Smooth muscle cell (in vitro differentiated cells): ENCODE data around the gene SLC25A25. TPM values are rescaled to one million over a fixed set of nuclear protein-coding genes. Genes with fewer than 3 reads are reported as not detected.
A peak's percentile ranks its signal among the peaks of the same experiment; 100 is the strongest.

Source experiments
- DNase-seq: peaks from one replicate; lab custom pipeline; 2025; ENCODE audit not compliant: unreplicated experiment; lab: John Stamatoyannopoulos, UW
- H2AFZ ChIP-seq: fragments of 200-600 bp; sonication (generic); 2 replicates; pipeline ENCODE4 v1.6.0; 2016; ENCODE audit warnings: antibody characterized with exemption, low read depth, mild to moderate bottlenecking
- H3F3A ChIP-seq: fragments of 200-600 bp; sonication (generic); 2 replicates; pipeline ENCODE4 v1.6.0; 2017; ENCODE audit warnings: antibody characterized with exemption, low read depth
- H3K27ac ChIP-seq: fragments of 200-600 bp; sonication (generic); 2 replicates; pipeline ENCODE4 v1.5.1; 2016; ENCODE audit warnings: low read depth, mild to moderate bottlenecking
- H3K27me3 ChIP-seq: fragments of 200-600 bp; sonication (generic); 2 replicates; pipeline ENCODE4 v1.6.1; 2016; ENCODE audit warnings: low read depth, mild to moderate bottlenecking
- H3K36me3 ChIP-seq: fragments of 200-600 bp; sonication (generic); 2 replicates; pipeline ENCODE4 v1.5.1; 2016; ENCODE audit warnings: low read depth
- H3K4me1 ChIP-seq: fragments of 200-600 bp; sonication (generic); 2 replicates; pipeline ENCODE4 v1.5.1; 2016; ENCODE audit warnings: low read depth
- H3K4me2 ChIP-seq: fragments of 200-600 bp; sonication (generic); 2 replicates; pipeline ENCODE4 v1.6.0; 2016; ENCODE audit warnings: mild to moderate bottlenecking
- H3K4me3 ChIP-seq: fragments of 200-600 bp; sonication (generic); 2 replicates; pipeline ENCODE4 v1.5.1; 2016; ENCODE audit warnings: mild to moderate bottlenecking
- H3K79me2 ChIP-seq: fragments of 200-600 bp; sonication (generic); 2 replicates; pipeline ENCODE4 v1.6.0; 2016; ENCODE audit warnings: low read depth, mild to moderate bottlenecking
- H3K9ac ChIP-seq: fragments of 200-600 bp; sonication (generic); 2 replicates; pipeline ENCODE4 v1.6.0; 2016; ENCODE audit warnings: low read depth
- H3K9me3 ChIP-seq: fragments of 200-600 bp; sonication (generic); replicated peaks from 2 replicates; pipeline ENCODE4 v1.5.1; 2016; ENCODE audit warnings: low read depth
- H4K20me1 ChIP-seq: fragments of 200-600 bp; sonication (generic); 2 replicates; pipeline ENCODE4 v1.6.0; 2016; ENCODE audit warnings: low read depth
- WGBS: methylation state at CpG from one replicate; pipeline ENCODE4 v1.1.7; 2016; ENCODE audit warnings: low lambda C conversion rate; 5-methylcytosine and 5-hydroxymethylcytosine counted together
- polyA plus RNA-seq: library from polyadenylated mRNA; unstranded; fragments of >200 nt; fragmentation: Nextera tagmentation; extraction: Ambion mirVana; gene quantifications from 2 replicates; pipeline ENCODE4 v1.2.1, GENCODE V29; 2016
- total RNA-seq: library from RNA; depleted of rRNA; stranded (reverse); fragments of >200 nt; gene quantifications from 2 replicates; pipeline ENCODE4 v1.2.3, GENCODE V29; 2014
- TF ChIP-seq, protein P1 (sequence below): fragments of 200-600 bp; sonication (generic); IDR thresholded peaks from 2 replicates; pipeline ENCODE4 v1.5.1; 2017; ENCODE audit warnings: borderline replicate concordance, mild to moderate bottlenecking, antibody characterized with exemption; ENCODE audit not compliant: insufficient read depth, poor library complexity, severe bottlenecking

SLC25A25 gene
- total and polyA plus RNA-seq, 2 experiments from 2014 or later: 15.7 to 20.5 TPM

DNA sequence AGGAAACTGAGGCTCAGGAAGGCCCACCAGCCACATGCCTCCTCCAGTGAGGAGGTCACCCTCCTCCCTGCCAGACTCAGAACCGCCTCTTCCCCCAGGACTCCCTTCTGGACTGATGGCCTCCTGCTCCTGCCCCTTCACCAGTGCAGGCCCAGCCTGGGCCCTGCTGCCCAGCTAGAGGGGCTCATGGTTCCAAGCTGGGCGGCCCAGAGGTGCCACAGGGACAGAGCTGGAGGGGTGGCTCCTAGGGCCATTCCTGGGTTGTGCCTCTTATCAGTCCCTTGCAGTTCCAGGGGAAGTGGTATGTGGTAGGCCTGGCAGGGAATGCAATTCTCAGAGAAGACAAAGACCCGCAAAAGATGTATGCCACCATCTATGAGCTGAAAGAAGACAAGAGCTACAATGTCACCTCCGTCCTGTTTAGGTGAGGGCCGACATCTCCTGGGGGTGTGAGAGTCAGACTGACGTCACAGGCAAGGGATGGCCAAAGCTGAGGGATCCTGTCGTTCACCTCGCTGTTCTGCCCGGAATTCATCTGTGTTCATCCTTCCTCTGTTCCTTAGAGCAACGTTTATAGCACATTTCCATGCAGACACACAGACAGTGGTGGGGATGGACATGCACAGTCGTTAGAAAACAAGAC is 82.0 kb downstream of the SLC25A25 start:
- no peaks in the 10 kb centered on the region for H4K20me1 ChIP-seq
- H3K9ac ChIP-seq: no peak overlapping the region
- WGBS: 80% methylated on average over 11 of the region's 11 CpGs
- no peak overlapping the region for H2AFZ ChIP-seq
- no peaks in the 10 kb centered on the region for H3F3A ChIP-seq
- no peaks in the 10 kb centered on the region for H3K27me3 ChIP-seq
- H3K4me3 ChIP-seq: no peak overlapping the region
- no peak overlapping the region for H3K4me2 ChIP-seq
- H3K36me3 ChIP-seq: no peaks in the 10 kb centered on the region
- TF ChIP-seq, protein P1, sequence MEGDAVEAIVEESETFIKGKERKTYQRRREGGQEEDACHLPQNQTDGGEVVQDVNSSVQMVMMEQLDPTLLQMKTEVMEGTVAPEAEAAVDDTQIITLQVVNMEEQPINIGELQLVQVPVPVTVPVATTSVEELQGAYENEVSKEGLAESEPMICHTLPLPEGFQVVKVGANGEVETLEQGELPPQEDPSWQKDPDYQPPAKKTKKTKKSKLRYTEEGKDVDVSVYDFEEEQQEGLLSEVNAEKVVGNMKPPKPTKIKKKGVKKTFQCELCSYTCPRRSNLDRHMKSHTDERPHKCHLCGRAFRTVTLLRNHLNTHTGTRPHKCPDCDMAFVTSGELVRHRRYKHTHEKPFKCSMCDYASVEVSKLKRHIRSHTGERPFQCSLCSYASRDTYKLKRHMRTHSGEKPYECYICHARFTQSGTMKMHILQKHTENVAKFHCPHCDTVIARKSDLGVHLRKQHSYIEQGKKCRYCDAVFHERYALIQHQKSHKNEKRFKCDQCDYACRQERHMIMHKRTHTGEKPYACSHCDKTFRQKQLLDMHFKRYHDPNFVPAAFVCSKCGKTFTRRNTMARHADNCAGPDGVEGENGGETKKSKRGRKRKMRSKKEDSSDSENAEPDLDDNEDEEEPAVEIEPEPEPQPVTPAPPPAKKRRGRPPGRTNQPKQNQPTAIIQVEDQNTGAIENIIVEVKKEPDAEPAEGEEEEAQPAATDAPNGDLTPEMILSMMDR: no peak
- no peak overlapping the region for H3K27ac ChIP-seq
- H3K4me1 ChIP-seq: no peaks in the 10 kb centered on the region
- no peaks in the 10 kb centered on the region for H3K79me2 ChIP-seq
- H3K9me3 ChIP-seq: no peaks in the 10 kb centered on the region
- no peak for DNase-seq

DNA sequence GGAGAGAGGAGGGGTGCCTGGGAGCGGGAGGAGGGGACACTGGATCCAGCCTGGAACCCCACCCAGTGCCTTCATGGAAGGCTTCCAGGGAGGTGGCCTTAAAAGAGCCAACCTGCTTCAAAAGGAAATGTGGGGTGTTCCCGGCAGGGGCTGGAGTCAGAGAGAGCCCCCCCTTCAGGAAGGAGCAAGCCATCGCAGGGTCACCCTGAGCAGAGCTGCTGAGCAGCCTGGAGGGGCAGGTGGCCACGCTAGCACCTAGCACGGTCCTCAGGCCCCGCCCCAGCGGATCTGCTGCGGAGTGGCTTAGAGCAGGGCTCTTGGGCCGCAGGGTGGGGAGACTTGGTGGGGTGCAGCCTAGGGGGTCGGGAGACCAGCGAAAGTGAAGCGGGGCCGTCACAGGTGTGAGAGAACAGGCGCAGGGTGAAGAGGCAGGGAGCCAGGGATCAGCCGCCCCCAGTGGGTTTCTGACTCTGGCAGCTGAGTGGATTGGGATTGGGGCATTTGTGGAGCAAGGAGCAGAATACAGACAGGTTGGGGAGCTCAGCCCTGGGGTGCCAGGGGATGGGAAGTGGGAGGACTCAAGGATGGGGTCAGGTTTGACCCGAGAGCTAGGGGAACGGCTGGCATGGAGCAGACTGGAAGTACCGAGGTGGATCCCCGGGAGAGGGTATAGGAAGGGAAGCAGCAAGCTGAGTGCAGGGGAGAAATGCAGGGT is 82.7 kb downstream of the SLC25A25 start:
- Histone ChIP-seq H3K79me2 (no peaks in the 10 kb centered on the region), H2AFZ (no peak overlapping the region), H3K4me3 (no peak overlapping the region), H3K4me2 (no peak overlapping the region), H4K20me1 (no peaks in the 10 kb centered on the region), H3K9ac (no peak overlapping the region), H3K27me3 (no peaks in the 10 kb centered on the region), H3K36me3 (no peaks in the 10 kb centered on the region), H3K27ac (no peak overlapping the region), H3F3A (no peaks in the 10 kb centered on the region), H3K9me3 (no peaks in the 10 kb centered on the region), H3K4me1 (no peaks in the 10 kb centered on the region)
- TF ChIP-seq, protein P1: peak; percentile 9
- DNase-seq: no peak
- 68% methylated on average over 19 of the region's 19 CpGs for WGBS

DNA sequence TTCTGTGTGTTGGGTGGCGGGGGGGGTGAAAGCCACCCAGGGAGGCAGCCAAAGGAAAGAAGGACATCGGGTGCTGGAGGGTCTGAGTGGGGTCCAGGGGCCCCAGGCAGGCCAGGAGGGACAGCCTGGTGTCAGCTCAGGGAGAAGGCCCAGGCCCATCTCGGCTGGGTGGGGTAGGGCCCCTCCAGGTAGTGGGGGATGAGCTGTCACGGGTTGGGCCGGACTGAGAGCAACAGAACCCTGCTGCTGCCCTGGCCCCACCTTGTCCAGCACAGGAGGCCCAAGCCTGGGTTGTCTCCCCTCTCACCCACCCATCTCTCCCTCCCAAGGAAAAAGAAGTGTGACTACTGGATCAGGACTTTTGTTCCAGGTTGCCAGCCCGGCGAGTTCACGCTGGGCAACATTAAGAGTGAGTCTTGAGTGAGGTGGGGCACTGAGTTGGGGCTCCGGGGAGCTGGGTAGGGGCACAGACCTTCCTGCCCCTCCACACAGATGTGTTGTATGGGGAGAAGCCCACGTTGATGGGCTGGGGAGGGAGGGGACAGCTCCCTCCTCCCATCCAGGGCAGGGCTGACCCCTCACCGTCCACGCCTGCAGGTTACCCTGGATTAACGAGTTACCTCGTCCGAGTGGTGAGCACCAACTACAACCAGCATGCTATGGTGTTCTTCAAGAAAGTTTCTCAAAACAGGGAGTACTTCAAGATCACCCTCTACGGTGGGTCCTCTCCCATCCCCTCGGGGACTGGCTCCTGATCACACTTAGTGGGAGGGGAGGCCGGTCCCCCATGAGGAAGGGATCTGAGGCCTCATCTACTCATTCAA is 83.5 kb downstream of the SLC25A25 start:
- Histone ChIP-seq H3K9ac (no peak overlapping the region), H3K9me3 (no peaks in the 10 kb centered on the region), H3K4me1 (no peaks in the 10 kb centered on the region), H3K27me3 (no peaks in the 10 kb centered on the region), H4K20me1 (no peaks in the 10 kb centered on the region), H3K4me2 (no peak overlapping the region), H2AFZ (no peak overlapping the region), H3K79me2 (no peaks in the 10 kb centered on the region), H3K4me3 (no peak overlapping the region), H3K36me3 (no peaks in the 10 kb centered on the region), H3F3A (no peaks in the 10 kb centered on the region), H3K27ac (no peak overlapping the region)
- no peak for DNase-seq
- TF ChIP-seq, protein P1: no peak
- WGBS: 89% methylated on average over 17 of the region's 18 CpGs
